ENCODE results near the gene MVB12B. TPM values are rescaled to one million over a fixed set of nuclear protein-coding genes. Genes with fewer than 3 reads are reported as not detected.

MVB12B gene
- total and polyA plus RNA-seq, 2 of the 8 experiments (the other 6 are each of a cell fraction or from before 2014, with no cell fraction given) = 2.6 to 5.0 TPM

DNA sequence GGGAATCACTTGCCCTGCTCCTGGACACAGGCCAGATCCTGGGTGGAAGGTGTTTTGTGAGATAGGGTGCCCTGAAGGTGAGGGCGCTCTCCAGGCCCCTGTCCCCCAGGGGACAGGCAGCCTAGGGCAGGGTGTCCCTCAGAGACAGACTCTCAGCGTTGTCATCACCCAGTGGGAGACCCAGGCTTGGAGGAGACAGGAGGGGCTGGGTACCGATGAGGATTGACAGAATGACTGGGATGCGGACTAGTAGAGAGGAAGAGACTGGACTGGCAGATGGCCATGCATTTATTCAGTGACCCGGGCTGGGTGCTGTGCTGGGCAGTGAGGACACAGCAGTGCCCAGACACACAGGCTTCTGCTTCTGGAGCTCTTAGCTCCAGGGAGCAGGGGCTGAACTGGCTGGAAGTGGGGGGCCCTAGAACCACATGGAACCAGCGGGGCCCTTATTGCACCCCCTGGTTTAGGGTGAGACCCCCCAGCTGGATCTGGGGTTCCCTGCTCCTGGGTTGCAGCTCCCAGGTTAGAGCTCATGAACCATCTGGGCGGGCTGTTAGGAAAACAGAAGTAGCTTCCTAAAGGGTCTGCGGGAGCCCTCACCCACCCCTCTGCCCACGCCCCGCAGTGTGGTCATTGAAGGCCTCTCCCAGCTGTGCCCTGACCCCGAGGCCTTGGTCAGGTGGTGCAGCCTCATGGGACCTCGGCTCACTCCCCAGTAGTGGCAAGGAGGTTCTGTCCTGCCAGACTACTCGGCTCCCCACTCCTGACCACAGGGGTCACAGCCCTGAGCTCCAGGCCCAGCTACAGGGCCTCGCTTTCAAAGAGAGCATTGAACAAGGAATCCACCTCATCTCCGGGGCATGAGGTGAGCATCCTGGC is 170.4 kb downstream of the MVB12B start:
- no peak for FAIRE-seq
- CTCF ChIA-PET (ENCODE audit: partially characterized antibody) = interaction anchor here (0.6 to 10.6 kb wide), 11 partner anchors 15 to 296 kb away, joined by 3 to 276 read pairs (median 5); no protein-coding TSS in a partner anchor
- Histone ChIP-seq H4K5ac (ENCODE audit: insufficient read length, low read depth, low read length) (no peak overlapping the region), H2BK5ac (ENCODE audit: low read depth, low read length) (no peak overlapping the region), H2BK15ac (ENCODE audit: low read length) (no peak overlapping the region), H3K9me3 (ENCODE audit: insufficient read depth in 2 of 2, low read depth in 1 of 2, low read length in 1 of 2) (no peaks in the 10 kb centered on the region), H3K18ac (ENCODE audit: extremely low read depth, low read length) (no peak overlapping the region), H3K56ac (replicated peaks; ENCODE audit: insufficient read length, low read depth, low read length) (no peak overlapping the region), H3K79me2 (ENCODE audit: control insufficient read depth in 1 of 2, insufficient read depth in 2 of 2, low read length in 2 of 2) (no peaks in the 10 kb centered on the region), H3K4me3 (ENCODE audit: extremely low read depth in 1 of 4, insufficient read depth in 2 of 4, low read depth in 3 of 4, low read length in 4 of 4) (no peak overlapping the region), H2BK12ac (ENCODE audit: low read depth, low read length) (0 out of 2 replicates have a peak overlapping the region, but pooled peaks have one; percentile 9), H4K20me1 (replicated peaks in 1 of 2; ENCODE audit: control insufficient read depth in 1 of 2, insufficient read depth in 2 of 2, low read length in 2 of 2) (peaks cover 0 to 3% of the 10 kb centered on the region in 2 experiments), H2BK20ac (ENCODE audit: low read length) (no peak overlapping the region), H3K4me1 (replicated peaks in 1 of 4; ENCODE audit: control insufficient read depth in 3 of 4, insufficient read depth in 4 of 4, low read length in 3 of 4) (peaks cover 0 to 11% (median 8%) of the 10 kb centered on the region in 4 experiments; a peak in 6 of 7 replicates), H4K91ac (replicated peaks; ENCODE audit: insufficient read length, low read length) (no peak overlapping the region), H2AFZ (ENCODE audit: low read length) (no peak overlapping the region), H3K23ac (ENCODE audit: insufficient read length) (no peak overlapping the region), H3K27me3 (replicated peaks in 1 of 4; ENCODE audit: control insufficient read depth in 3 of 4, extremely low read depth in 1 of 4, insufficient read depth in 3 of 4, low read length in 3 of 4) (peaks cover 0 to 10% (median 3%) of the 10 kb centered on the region in 4 experiments; a peak in 5 of 7 replicates), H4K8ac (ENCODE audit: extremely low read depth, insufficient read depth, low read length) (peak overlapping the region; percentile 12; the same call in 1 of the 2 replicates), H3K79me1 (ENCODE audit: low read depth, low read length) (no peaks in the 10 kb centered on the region), H3K4ac (replicated peaks; ENCODE audit: insufficient read length, low read depth, low read length) (no peak overlapping the region), H3K4me2 (ENCODE audit: insufficient read depth in 1 of 2, low read depth in 2 of 2, low read length in 2 of 2) (no peak overlapping the region), H3K27ac (ENCODE audit: low read depth, low read length) (no peak overlapping the region), H2AK5ac (ENCODE audit: low read depth, low read length) (no peak overlapping the region), H3K23me2 (ENCODE audit: low read depth, low read length) (peaks cover 12% of the 10 kb centered on the region; the same call in 1 of the 2 replicates), H3K14ac (ENCODE audit: insufficient read length) (no peak overlapping the region), H2BK120ac (replicated peaks; ENCODE audit: low read depth, low read length) (no peak overlapping the region), H3K36me3 (ENCODE audit: control insufficient read depth in 2 of 4, insufficient read depth in 4 of 4, low read length in 3 of 4) (no peaks in the 10 kb centered on the region), H3K9ac (replicated peaks in 1 of 4; ENCODE audit: extremely low read depth in 1 of 4, low read depth in 3 of 4, low read length in 3 of 4) (no peak overlapping the region)
- DNase-seq (ENCODE audit: low read depth in 1 of 2, low spot score in 2 of 2) = no peak
- no peak for TF ChIP-seq EGR1 (IDR thresholded peaks at IDR 0.05; ENCODE audit: borderline replicate concordance, low read depth, low read length)
- no peak for TF ChIP-seq RNF2 (IDR thresholded peaks at IDR 0.05; ENCODE audit: borderline replicate concordance, low read depth, low read length, missing control alignments, poor library complexity, severe bottlenecking)
- TF ChIP-seq, protein P1, sequence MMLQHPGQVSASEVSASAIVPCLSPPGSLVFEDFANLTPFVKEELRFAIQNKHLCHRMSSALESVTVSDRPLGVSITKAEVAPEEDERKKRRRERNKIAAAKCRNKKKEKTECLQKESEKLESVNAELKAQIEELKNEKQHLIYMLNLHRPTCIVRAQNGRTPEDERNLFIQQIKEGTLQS (IDR thresholded peaks at IDR 0.05; ENCODE audit: insufficient read depth, low read depth, low read length) = no peak
- TF ChIP-seq CREB1 (IDR thresholded peaks at IDR 0.05) = no peak
- no peak for TF ChIP-seq JUN (IDR thresholded peaks at IDR 0.05; ENCODE audit: low read depth, low read length)
- TF ChIP-seq MAFK (IDR thresholded peaks at IDR 0.05; ENCODE audit: low read depth, low read length) = no peak
- TF ChIP-seq GTF2F1 (IDR thresholded peaks at IDR 0.05; ENCODE audit: borderline replicate concordance, low read depth, low read length) = no peak
- TF ChIP-seq BRCA1 (IDR thresholded peaks at IDR 0.05; ENCODE audit: low read depth, low read length) = no peak
- POLR2A ChIA-PET (ENCODE audit: partially characterized antibody) = no interaction called here
- WGBS, 2 experiments (ENCODE audit: extremely low coverage in 1 of 2, insufficient coverage in 1 of 2, insufficient read length in 1 of 2, insufficient replicate concordance in 2 of 2, low coverage in 1 of 2, low lambda C conversion rate in 2 of 2, missing lambda C conversion rate in 1 of 2) = 85% methylated on average over 15 of the region's 15 CpGs; no CpG with 5 or more reads in 1 of the 2 experiments
